Stimulated activated CD4-positive, alpha-beta T cell treated with anti-CD3 and anti-CD28 coated beads, TNF-alpha, amount 100 ng/mL, for 48 hours (primary cell): Measurements from ENCODE around the gene MYL12A.

Source experiments
- DNase-seq, 3 donors: peaks; one replicate each; pipeline ENCODE4 v3.0.0-alpha.2; 2020; ENCODE audit warnings: low read depth in 3 of 3

Gene MYL12A

DNA sequence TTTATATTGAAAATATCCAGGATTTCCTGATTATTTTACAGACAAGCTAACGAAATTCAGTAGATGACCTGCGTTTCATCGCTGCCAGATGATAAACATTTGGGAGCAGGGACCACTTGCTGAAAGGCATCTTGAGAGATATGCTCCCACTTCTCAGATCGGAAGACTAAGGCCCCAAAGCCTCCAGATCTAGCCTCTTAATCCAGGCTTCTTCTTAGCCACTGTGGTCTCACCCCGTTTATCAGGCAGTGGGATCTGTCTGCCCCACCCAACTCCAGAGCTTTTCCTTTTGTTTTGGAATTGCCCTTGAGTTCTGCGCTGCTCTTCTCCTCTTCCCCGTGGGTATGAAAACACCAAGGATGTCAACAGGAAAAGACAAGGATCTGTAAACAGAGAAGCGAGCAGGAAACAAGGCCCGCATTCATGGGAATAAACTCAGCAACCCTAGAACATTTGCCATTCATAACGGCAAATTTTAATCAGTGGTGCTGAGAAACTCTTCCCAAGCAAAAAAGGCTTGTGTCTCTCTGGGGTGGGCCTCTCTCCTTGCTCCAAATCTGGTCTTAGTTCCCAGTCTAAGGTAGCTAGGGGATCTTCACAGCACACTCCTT is 35.8 kb downstream of the MYL12A start:
- DNase-seq = no peak

GRCh38 chr18:3283908-3284307 is 36.3 kb downstream of the MYL12A start:
- no peak for DNase-seq

GRCh38 chr18:3284501-3284900 is 36.9 kb downstream of the MYL12A start:
- DNase-seq = no peak

- no peak for DNase-seq
Observed at GRCh38 chr18:3286159-3286558, 38.6 kb downstream of the MYL12A start.

- DNase-seq = no peak
Observed at GRCh38 chr18:3293196-3293951, 45.8 kb downstream of the MYL12A start.

- DNase-seq = no peak
Observed at GRCh38 chr18:3294435-3295080, 47.0 kb downstream of the MYL12A start.

GRCh38 chr18:3297025-3297984 is 49.7 kb downstream of the MYL12A start:
- peak; percentile 84 to 90 (median 89) for DNase-seq

DNA sequence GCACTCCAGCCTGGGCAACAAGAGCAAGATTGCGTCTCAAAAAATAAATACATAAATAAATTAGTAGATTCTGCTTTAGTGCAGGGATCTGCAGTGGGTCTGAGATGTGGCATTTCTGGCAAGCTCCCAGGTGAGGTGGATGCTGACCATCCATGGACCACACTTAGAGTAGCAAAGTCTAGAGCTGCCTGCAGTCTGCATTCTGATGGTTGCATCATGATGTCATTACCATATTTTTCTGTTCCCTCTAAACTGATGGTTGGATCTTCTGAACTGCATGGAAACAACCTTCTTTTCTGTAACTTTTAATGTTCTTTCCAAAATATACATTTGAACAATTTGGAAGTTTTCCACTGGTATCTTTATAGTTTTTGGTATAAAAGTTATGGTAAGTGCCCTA is 57.2 kb downstream of the MYL12A start:
- no peak for DNase-seq

GRCh38 chr18:3305354-3305762 is 57.8 kb downstream of the MYL12A start:
- peak; percentile 19 to 41 (median 30) for DNase-seq
